Tibial nerve (tissue), 4 donors: ENCODE results near the gene CGGBP1.

Experiments
- CTCF ChIP-seq, 5 experiments: fragments of 200-600 bp in 3 of 5; fragments of 450-650 bp in 2 of 5; sonication (generic) in 3 of 5; IDR thresholded peaks; one replicate each; pipeline ENCODE4 v1.5.1; 2016 to 2019; ENCODE audit warnings: antibody characterized with exemption in 5 of 5, mild to moderate bottlenecking in 3 of 5, moderate library complexity in 2 of 5
- EP300 ChIP-seq, 2 donors: sonication (generic); formaldehyde crosslinking; IDR thresholded peaks; one replicate each; pipeline ENCODE4 v1.6.1; 2017; ENCODE audit warnings: antibody characterized with exemption in 2 of 2, mild to moderate bottlenecking in 1 of 2
- POLR2A ChIP-seq, 2 donors: fragments of 450-650 bp; IDR thresholded peaks; one replicate each; pipeline ENCODE4 v1.6.1; 2017; ENCODE audit warnings: antibody characterized with exemption in 2 of 2, mild to moderate bottlenecking in 2 of 2, moderate library complexity in 2 of 2

- no peak for TF ChIP-seq CTCF (IDR thresholded peaks at IDR 0.05)
- TF ChIP-seq POLR2A (IDR thresholded peaks at IDR 0.05), result no peak
- no peak for TF ChIP-seq EP300 (IDR thresholded peaks at IDR 0.05)
These were observed 12.0 kb downstream of the CGGBP1 start for GRCh38 chr3:88046766-88047165.
